ENCODE measurements around the gene TTC34.

DNA sequence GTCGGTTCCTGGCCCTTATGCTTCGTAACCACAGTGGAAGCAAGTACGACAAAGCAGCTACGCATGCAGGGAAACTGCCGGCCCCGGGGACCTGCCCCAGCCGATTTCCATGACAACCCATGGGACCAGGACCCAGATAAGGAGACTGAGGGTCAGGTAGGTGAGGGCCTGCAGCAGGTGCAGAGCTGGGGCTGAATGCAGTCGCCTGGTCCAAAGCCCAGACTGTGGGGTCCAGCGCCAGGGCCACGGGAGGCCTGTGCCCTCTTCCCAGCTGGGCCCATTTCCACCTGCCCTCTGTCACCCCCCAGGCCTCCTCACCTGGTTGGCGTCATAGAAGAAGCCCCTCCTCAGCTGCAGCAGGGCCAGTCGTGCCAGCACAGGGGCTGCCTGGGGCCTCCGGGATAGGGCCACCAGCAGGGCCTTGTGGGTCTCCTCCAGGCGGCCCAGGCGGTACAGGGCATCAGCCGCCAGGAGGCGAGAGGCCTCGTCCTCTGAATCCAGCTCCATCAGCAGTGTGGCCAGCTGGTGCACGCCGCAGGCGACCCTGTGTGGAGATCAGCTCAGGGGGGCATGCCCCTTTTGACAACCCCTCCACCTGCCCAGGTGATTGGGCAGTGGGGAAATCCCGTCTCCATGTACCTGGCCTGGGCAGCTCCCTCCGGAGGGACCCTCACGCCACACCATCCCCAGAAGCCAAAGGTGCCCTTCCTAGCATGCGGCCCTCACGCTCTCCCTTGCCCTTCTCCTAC is 14.2 kb downstream of the TTC34 start:
- TF ChIP-seq, protein P1, sequence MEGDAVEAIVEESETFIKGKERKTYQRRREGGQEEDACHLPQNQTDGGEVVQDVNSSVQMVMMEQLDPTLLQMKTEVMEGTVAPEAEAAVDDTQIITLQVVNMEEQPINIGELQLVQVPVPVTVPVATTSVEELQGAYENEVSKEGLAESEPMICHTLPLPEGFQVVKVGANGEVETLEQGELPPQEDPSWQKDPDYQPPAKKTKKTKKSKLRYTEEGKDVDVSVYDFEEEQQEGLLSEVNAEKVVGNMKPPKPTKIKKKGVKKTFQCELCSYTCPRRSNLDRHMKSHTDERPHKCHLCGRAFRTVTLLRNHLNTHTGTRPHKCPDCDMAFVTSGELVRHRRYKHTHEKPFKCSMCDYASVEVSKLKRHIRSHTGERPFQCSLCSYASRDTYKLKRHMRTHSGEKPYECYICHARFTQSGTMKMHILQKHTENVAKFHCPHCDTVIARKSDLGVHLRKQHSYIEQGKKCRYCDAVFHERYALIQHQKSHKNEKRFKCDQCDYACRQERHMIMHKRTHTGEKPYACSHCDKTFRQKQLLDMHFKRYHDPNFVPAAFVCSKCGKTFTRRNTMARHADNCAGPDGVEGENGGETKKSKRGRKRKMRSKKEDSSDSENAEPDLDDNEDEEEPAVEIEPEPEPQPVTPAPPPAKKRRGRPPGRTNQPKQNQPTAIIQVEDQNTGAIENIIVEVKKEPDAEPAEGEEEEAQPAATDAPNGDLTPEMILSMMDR (IDR thresholded peaks at IDR 0.05; ENCODE audit: insufficient read depth, low read length, poor library complexity, severe bottlenecking): no peak
- no peak for TF ChIP-seq EZH2phosphoT487 (conservative IDR thresholded peaks at IDR 0.05; ENCODE audit: low read length)

Data from SU-DHL-6 (cell line).